ENCODE measurements around the gene GPATCH3.
"Not testable (repeated sequence)": the region's sequence is repeated elsewhere in the genome, so short reads cannot be mapped to it uniquely, and the experiment has no call there.

GPATCH3 gene

GRCh38 chr1:26912147-26912490 lies 11.9 kb upstream of the GPATCH3 start:
- DNase-seq (ENCODE audit: low spot score), result no peak

- DNase-seq (ENCODE audit: low spot score), result no peak
Observed at GRCh38 chr1:26911399-26912146, 11.3 kb upstream of the GPATCH3 start.

- no peak for DNase-seq (ENCODE audit: low spot score)
Observed at GRCh38 chr1:26910343-26911160, 10.3 kb upstream of the GPATCH3 start.

- no peak for DNase-seq (ENCODE audit: low spot score)
Observed at GRCh38 chr1:26909951-26910342, 9.7 kb upstream of the GPATCH3 start.

- DNase-seq (ENCODE audit: low spot score), result peak; percentile 42
Observed at GRCh38 chr1:26907071-26907917, 7.0 kb upstream of the GPATCH3 start.

- no peak for DNase-seq (ENCODE audit: low spot score)
Observed at GRCh38 chr1:26900815-26901511, 696 bp upstream of the GPATCH3 start.

GRCh38 chr1:26897351-26897750 lies 2.9 kb downstream of the GPATCH3 start:
- no peak for DNase-seq (ENCODE audit: low spot score)

GRCh38 chr1:26894263-26894662 lies 6.0 kb downstream of the GPATCH3 start:
- DNase-seq (ENCODE audit: low spot score), result no peak

GRCh38 chr1:26890467-26890796 lies 9.8 kb downstream of the GPATCH3 start:
- no peak for DNase-seq (ENCODE audit: low spot score)

GRCh38 chr1:26889551-26890466 lies 10.5 kb downstream of the GPATCH3 start, which contains the start of gene GPN2:
Gene GPN2 (minus strand): TSS chr1:26890283. CDS start chr1:26890096, 187 bp downstream.
- DNase-seq (ENCODE audit: low spot score), result peak; percentile 77

GRCh38 chr1:26888231-26888630 lies 12.0 kb downstream of the GPATCH3 start:
- DNase-seq (ENCODE audit: low spot score), result no peak

GRCh38 chr1:26887125-26887524 lies 13.1 kb downstream of the GPATCH3 start:
- DNase-seq (ENCODE audit: low spot score), result no peak

- DNase-seq (ENCODE audit: low spot score), result no peak
Observed at GRCh38 chr1:26882696-26883463, 17.4 kb downstream of the GPATCH3 start.

GRCh38 chr1:26881611-26882010 lies 18.7 kb downstream of the GPATCH3 start:
- not testable (repeated sequence) for DNase-seq (ENCODE audit: low spot score)

GRCh38 chr1:26879793-26880192 lies 20.5 kb downstream of the GPATCH3 start:
- no peak for DNase-seq (ENCODE audit: low spot score)

- no peak for DNase-seq (ENCODE audit: low spot score)
Observed at GRCh38 chr1:26877326-26877725, 22.9 kb downstream of the GPATCH3 start.

- no peak for DNase-seq (ENCODE audit: low spot score)
Observed at GRCh38 chr1:26874896-26875295, 25.4 kb downstream of the GPATCH3 start.

GRCh38 chr1:26873097-26873496 lies 27.2 kb downstream of the GPATCH3 start:
- not testable (repeated sequence) for DNase-seq (ENCODE audit: low spot score)

GRCh38 chr1:26864610-26865480 lies 35.4 kb downstream of the GPATCH3 start:
- DNase-seq (ENCODE audit: low spot score), result peak; percentile 97

Data from LoVo (cell line).